GM21447 (cell line): ENCODE data around the gene KASH5.
A peak's percentile ranks its signal among the peaks of the same experiment; 100 is the strongest.
"Not testable (repeated sequence)": the region's sequence is repeated elsewhere in the genome, so short reads cannot be mapped to it uniquely, and the experiment has no call there.

Experiments
- ATAC-seq: cut with Tn5 transposase; IDR thresholded peaks from one replicate; pipeline ENCODE4 v1.9.1; 2021; ENCODE audit not compliant: unreplicated experiment

KASH5 gene

GRCh38 chr19:49362048-49362928 is 25.8 kb upstream of the KASH5 start, which contains the start of gene TEAD2:
Gene TEAD2, minus strand, starts transcription at chr19:49362416. Its CDS starts 2,341 bp downstream, at chr19:49360075.
- ATAC-seq: no peak

- no peak for ATAC-seq
Measured at GRCh38 chr19:49362929-49363267, 25.2 kb upstream of the KASH5 start.

GRCh38 chr19:49363268-49364082 is 24.6 kb upstream of the KASH5 start, which contains the start of gene DKKL1:
Gene DKKL1, plus strand, starts transcription at chr19:49363877. Its CDS starts 122 bp downstream, at chr19:49363999.
- peak; percentile 77 for ATAC-seq

- no peak for ATAC-seq
Measured at GRCh38 chr19:49364083-49364737, 23.8 kb upstream of the KASH5 start.

GRCh38 chr19:49366110-49366509 is 21.9 kb upstream of the KASH5 start:
- no peak for ATAC-seq

GRCh38 chr19:49368711-49369358 is 19.2 kb upstream of the KASH5 start:
- no peak for ATAC-seq

GRCh38 chr19:49371184-49371583 is 16.9 kb upstream of the KASH5 start:
- no peak for ATAC-seq

- not testable (repeated sequence) for ATAC-seq
Measured at GRCh38 chr19:49373174-49373573, 14.9 kb upstream of the KASH5 start.

GRCh38 chr19:49374665-49375434 is 13.2 kb upstream of the KASH5 start:
- no peak for ATAC-seq

- no peak for ATAC-seq
Measured at GRCh38 chr19:49378512-49378911, 9.5 kb upstream of the KASH5 start.

- ATAC-seq: no peak
Measured at GRCh38 chr19:49380391-49380790, 7.7 kb upstream of the KASH5 start.

GRCh38 chr19:49382639-49383038 is 5.4 kb upstream of the KASH5 start:
- ATAC-seq: no peak

- ATAC-seq: no peak
Measured at GRCh38 chr19:49383599-49383998, 4.5 kb upstream of the KASH5 start.

- ATAC-seq: no peak
Measured at GRCh38 chr19:49389406-49389805, 1.4 kb downstream of the KASH5 start.

GRCh38 chr19:49390131-49390928 is 2.3 kb downstream of the KASH5 start:
- ATAC-seq: no peak

GRCh38 chr19:49390929-49391359 is 2.9 kb downstream of the KASH5 start:
- ATAC-seq: no peak

GRCh38 chr19:49391581-49392399 is 3.7 kb downstream of the KASH5 start:
- ATAC-seq: no peak

- ATAC-seq: no peak
Measured at GRCh38 chr19:49393881-49394280, 5.8 kb downstream of the KASH5 start.
